ENCODE results near the gene KCNQ1.

GRCh38 chr11:2802389-2803185 is 357.8 kb downstream of the KCNQ1 start:
- no peak for TF ChIP-seq CTCF (IDR thresholded peaks at IDR 0.05)
- TF ChIP-seq POLR2A (IDR thresholded peaks at IDR 0.05): no peak
- TF ChIP-seq POLR2AphosphoS5 (IDR thresholded peaks at IDR 0.05): no peak
